ENCODE results near the gene MYLK2. TPM values are rescaled to one million over a fixed set of nuclear protein-coding genes. Genes with fewer than 3 reads are reported as not detected.

The MYLK2 gene
- polyA plus RNA-seq (2012; ENCODE audit: insufficient read length, low read depth), result 6.5 TPM

DNA sequence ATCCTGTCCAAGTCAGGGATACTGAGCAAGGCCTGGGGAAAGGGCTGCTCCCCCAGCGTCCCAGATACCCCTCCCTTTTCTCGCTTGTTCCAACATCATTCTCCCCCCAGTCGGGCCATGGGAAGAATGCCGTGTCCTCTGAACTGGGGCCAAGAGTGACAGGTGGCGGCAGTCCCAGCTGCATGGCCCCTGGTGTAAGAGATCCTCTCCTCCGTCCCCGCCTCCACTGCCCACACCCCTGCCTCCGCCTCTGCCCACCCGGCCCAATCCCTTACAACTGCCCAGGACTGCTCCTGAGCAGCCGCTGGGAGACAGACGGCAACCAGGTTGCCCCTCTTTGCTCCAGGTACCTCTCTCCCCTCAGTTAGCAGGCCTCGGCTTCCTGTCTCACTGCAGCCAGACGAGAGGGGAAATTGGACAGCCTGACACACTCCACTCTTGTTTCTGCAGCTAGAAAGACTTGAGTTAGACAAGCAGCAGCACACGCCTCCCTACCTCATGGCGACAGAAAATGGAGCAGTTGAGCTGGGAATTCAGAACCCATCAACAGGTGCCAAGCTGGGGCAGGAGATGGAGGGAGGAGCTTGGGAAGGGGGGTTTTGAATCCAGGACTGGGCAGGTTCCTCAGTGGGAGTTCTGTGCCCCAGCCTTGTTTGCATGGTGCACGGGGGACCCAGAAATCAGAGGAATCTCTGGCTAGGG is at the start of gene MYLK2:
TSS of gene MYLK2 (plus strand) at position 274 of the 702 bp plus-strand sequence. CDS start at position 499, 225 bp downstream.
- TF ChIP-seq FOXP2 (optimal IDR thresholded peaks at IDR 0.05; ENCODE audit: borderline replicate concordance, extremely low read depth, extremely low read length, insufficient read depth) (no peak), TAF1 (IDR thresholded peaks at IDR 0.05; ENCODE audit: borderline replicate concordance, insufficient read depth, low read length) (no peak), POLR2AphosphoS5 (IDR thresholded peaks at IDR 0.05; ENCODE audit: low read depth, low read length) (no peak), SIN3A (IDR thresholded peaks at IDR 0.05; ENCODE audit: borderline replicate concordance, insufficient read depth, low read length) (no peak)
- TF ChIP-seq, protein P1, sequence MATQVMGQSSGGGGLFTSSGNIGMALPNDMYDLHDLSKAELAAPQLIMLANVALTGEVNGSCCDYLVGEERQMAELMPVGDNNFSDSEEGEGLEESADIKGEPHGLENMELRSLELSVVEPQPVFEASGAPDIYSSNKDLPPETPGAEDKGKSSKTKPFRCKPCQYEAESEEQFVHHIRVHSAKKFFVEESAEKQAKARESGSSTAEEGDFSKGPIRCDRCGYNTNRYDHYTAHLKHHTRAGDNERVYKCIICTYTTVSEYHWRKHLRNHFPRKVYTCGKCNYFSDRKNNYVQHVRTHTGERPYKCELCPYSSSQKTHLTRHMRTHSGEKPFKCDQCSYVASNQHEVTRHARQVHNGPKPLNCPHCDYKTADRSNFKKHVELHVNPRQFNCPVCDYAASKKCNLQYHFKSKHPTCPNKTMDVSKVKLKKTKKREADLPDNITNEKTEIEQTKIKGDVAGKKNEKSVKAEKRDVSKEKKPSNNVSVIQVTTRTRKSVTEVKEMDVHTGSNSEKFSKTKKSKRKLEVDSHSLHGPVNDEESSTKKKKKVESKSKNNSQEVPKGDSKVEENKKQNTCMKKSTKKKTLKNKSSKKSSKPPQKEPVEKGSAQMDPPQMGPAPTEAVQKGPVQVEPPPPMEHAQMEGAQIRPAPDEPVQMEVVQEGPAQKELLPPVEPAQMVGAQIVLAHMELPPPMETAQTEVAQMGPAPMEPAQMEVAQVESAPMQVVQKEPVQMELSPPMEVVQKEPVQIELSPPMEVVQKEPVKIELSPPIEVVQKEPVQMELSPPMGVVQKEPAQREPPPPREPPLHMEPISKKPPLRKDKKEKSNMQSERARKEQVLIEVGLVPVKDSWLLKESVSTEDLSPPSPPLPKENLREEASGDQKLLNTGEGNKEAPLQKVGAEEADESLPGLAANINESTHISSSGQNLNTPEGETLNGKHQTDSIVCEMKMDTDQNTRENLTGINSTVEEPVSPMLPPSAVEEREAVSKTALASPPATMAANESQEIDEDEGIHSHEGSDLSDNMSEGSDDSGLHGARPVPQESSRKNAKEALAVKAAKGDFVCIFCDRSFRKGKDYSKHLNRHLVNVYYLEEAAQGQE (IDR thresholded peaks at IDR 0.05; ENCODE audit: insufficient read depth in 1 of 2, low read depth in 2 of 2, low read length in 2 of 2), result no peak

DNA sequence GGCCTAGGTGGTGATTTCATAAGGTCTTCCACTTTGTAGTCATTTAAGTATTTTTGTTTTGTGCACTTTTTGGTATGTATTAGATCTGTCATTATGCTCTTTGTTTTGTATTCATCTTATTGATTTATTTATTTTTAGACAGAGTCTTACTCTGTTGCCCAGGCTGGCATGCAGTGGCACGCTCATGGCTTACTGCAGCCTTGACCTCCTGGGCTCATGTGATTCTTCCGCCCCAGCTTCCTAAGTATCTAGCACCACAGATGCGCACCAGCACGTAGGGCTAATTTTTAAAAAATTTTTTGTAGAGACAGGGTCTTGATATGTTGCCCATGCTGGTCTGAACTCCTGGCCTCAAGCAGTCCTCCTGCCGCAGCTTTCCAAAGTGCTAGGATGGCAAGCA is 49.5 kb upstream of the MYLK2 start:
- TF ChIP-seq FOXP2 (optimal IDR thresholded peaks at IDR 0.05; ENCODE audit: borderline replicate concordance, extremely low read depth, extremely low read length, insufficient read depth) (no peak), SIN3A (IDR thresholded peaks at IDR 0.05; ENCODE audit: borderline replicate concordance, insufficient read depth, low read length) (no peak), POLR2AphosphoS5 (IDR thresholded peaks at IDR 0.05; ENCODE audit: low read depth, low read length) (no peak), TAF1 (IDR thresholded peaks at IDR 0.05; ENCODE audit: borderline replicate concordance, insufficient read depth, low read length) (no peak)
- TF ChIP-seq, protein P1 (IDR thresholded peaks at IDR 0.05; ENCODE audit: insufficient read depth in 1 of 2, low read depth in 2 of 2, low read length in 2 of 2), result no peak

DNA sequence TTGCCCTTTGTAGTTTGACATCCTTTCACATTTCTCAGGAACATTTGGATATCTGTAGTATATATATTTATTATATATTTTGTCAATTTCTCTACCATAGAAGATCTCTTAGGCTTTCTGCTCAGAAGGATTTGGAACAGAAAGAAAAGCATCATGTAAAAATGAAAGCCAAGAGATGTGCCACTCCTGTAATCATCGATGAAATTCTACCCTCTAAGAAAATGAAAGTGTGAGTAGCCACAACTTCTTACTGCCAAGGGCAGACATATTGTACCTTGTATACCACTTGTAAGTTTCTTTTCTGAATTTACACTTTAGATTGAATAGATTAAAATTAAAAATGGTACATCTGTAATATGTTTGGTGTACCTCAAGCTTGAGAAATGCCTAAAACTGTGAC is 48.9 kb upstream of the MYLK2 start:
- TF ChIP-seq POLR2AphosphoS5 (IDR thresholded peaks at IDR 0.05; ENCODE audit: low read depth, low read length) (no peak), TAF1 (IDR thresholded peaks at IDR 0.05; ENCODE audit: borderline replicate concordance, insufficient read depth, low read length) (no peak), SIN3A (IDR thresholded peaks at IDR 0.05; ENCODE audit: borderline replicate concordance, insufficient read depth, low read length) (no peak), FOXP2 (optimal IDR thresholded peaks at IDR 0.05; ENCODE audit: borderline replicate concordance, extremely low read depth, extremely low read length, insufficient read depth) (no peak)
- TF ChIP-seq, protein P1 (IDR thresholded peaks at IDR 0.05; ENCODE audit: insufficient read depth in 1 of 2, low read depth in 2 of 2, low read length in 2 of 2), result no peak

DNA sequence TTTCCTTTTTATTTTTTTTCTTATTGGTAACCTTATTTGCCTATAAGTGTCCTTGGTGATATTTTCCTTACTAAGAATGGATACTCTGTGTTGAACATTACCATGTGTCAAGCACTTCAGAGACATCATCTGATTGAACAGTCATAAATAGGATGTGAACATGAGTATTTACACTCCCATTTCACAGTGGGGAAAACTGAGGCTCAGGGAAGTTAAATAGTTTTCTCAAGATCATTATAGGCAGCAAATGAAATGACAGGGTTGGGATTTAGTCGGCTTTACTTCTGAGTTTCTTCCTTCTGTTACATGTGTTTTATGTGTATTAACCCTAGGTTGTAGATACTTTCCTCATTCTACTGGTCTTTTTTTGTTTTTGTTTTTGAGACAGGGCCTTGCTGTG is 44.7 kb upstream of the MYLK2 start:
- no peak for TF ChIP-seq POLR2AphosphoS5 (IDR thresholded peaks at IDR 0.05; ENCODE audit: low read depth, low read length)
- TF ChIP-seq SIN3A (IDR thresholded peaks at IDR 0.05; ENCODE audit: borderline replicate concordance, insufficient read depth, low read length), result no peak
- TF ChIP-seq TAF1 (IDR thresholded peaks at IDR 0.05; ENCODE audit: borderline replicate concordance, insufficient read depth, low read length), result no peak
- no peak for TF ChIP-seq FOXP2 (optimal IDR thresholded peaks at IDR 0.05; ENCODE audit: borderline replicate concordance, extremely low read depth, extremely low read length, insufficient read depth)
- TF ChIP-seq, protein P1 (IDR thresholded peaks at IDR 0.05; ENCODE audit: insufficient read depth in 1 of 2, low read depth in 2 of 2, low read length in 2 of 2), result no peak
